H1 (cell line): ENCODE results near the gene MBD4.

Experiments used
- CTCF ChIP-seq, 3 experiments: IDR thresholded peaks; 1 replicate in 2 of 3; 2 replicates in 1 of 3; pipeline versions ENCODE4 v1.5.1 to v1.6.1; 2011; ENCODE audit warnings: low read length in 3 of 3, mild to moderate bottlenecking in 3 of 3, inconsistent platforms in 2 of 3, low read depth in 1 of 3, moderate library complexity in 1 of 3; ENCODE audit not compliant: insufficient read depth in 1 of 3; ENCODE audit errors: control extremely low read depth in 1 of 3
- TAF1 ChIP-seq: IDR thresholded peaks from 2 replicates; pipeline ENCODE4 v1.6.1; 2011; ENCODE audit warnings: mild to moderate bottlenecking, low read depth, low read length

- TF ChIP-seq TAF1 (no peak), CTCF (IDR thresholded peaks at IDR 0.05; ENCODE audit: control extremely low read depth in 1 of 3, insufficient read depth in 1 of 3, low read depth in 1 of 3, low read length in 3 of 3) (no peak)
Observed at GRCh38 chr3:129432671-129433070, 7.1 kb downstream of the MBD4 start.
